Mucosa of rectum (tissue), 2 donors: ENCODE data around the gene DNM2.

Experiments
- H3K27ac ChIP-seq, 2 donors: one replicate each; pipeline ENCODE4 v1.7.0; 2013; ENCODE audit warnings: inconsistent platforms in 2 of 2, low read depth in 2 of 2, low read length in 2 of 2
- H3K27me3 ChIP-seq, 2 donors: one replicate each; pipeline ENCODE4 v1.7.0; 2013; ENCODE audit warnings: low read length in 2 of 2; ENCODE audit not compliant: control insufficient read depth in 2 of 2, insufficient read depth in 2 of 2
- H3K36me3 ChIP-seq, 2 donors: one replicate each; pipeline ENCODE4 v1.7.0; 2013; ENCODE audit warnings: low read length in 2 of 2; ENCODE audit not compliant: control insufficient read depth in 2 of 2, insufficient read depth in 2 of 2
- H3K4me1 ChIP-seq, 2 donors: one replicate each; pipeline ENCODE4 v1.7.0; 2013; ENCODE audit warnings: low read length in 2 of 2, mild to moderate bottlenecking in 1 of 2; ENCODE audit not compliant: control insufficient read depth in 2 of 2, insufficient read depth in 2 of 2
- H3K4me3 ChIP-seq, 2 donors: one replicate each; pipeline ENCODE4 v1.7.0; 2013; ENCODE audit warnings: low read length in 2 of 2
- H3K9ac ChIP-seq, 2 donors: one replicate each; pipeline ENCODE4 v1.7.0; 2013; ENCODE audit warnings: low read length in 2 of 2, low read depth in 1 of 2, mild to moderate bottlenecking in 1 of 2
- H3K9me3 ChIP-seq, 2 donors: one replicate each; pipeline ENCODE4 v1.7.0; 2013; ENCODE audit warnings: low read length in 2 of 2; ENCODE audit not compliant: control insufficient read depth in 2 of 2
- donor health status: healthy.
- donor health status: Normal muscosa, but diverticular disease.

The DNM2 gene

GRCh38 chr19:10760273-10760944 is 42.5 kb downstream of the DNM2 start:
- H3K9ac ChIP-seq, result peak overlapping the region in 1 of 2 donors; percentile 33
- no peaks in the 10 kb centered on the region for H3K27me3 ChIP-seq
- H3K27ac ChIP-seq, result peak overlapping the region; percentile 84 to 87
- no peaks in the 10 kb centered on the region for H3K9me3 ChIP-seq
- peaks cover 15 to 18% of the 10 kb centered on the region in 2 donors for H3K36me3 ChIP-seq
- H3K4me1 ChIP-seq, result peaks cover 62 to 65% of the 10 kb centered on the region in 2 donors
- no peak overlapping the region for H3K4me3 ChIP-seq

GRCh38 chr19:10761443-10762250 is 43.8 kb downstream of the DNM2 start:
- H3K27ac ChIP-seq, result peak overlapping the region; percentile 96 to 99
- no peaks in the 10 kb centered on the region for H3K9me3 ChIP-seq
- H3K36me3 ChIP-seq, result peaks cover 15 to 20% of the 10 kb centered on the region in 2 donors
- H3K4me1 ChIP-seq, result peaks cover 71 to 77% of the 10 kb centered on the region in 2 donors
- peak overlapping the region in 1 of 2 donors; percentile 13 for H3K4me3 ChIP-seq
- H3K9ac ChIP-seq, result peak overlapping the region in 1 of 2 donors; percentile 46
- H3K27me3 ChIP-seq, result no peaks in the 10 kb centered on the region

- Histone ChIP-seq H3K9ac (peak overlapping the region; percentile 56 to 87), H3K27ac (peak overlapping the region; percentile 96 to 99), H3K4me1 (peaks cover 74 to 85% of the 10 kb centered on the region in 2 donors)
These were observed 44.8 kb downstream of the DNM2 start for GRCh38 chr19:10762656-10763055.

GRCh38 chr19:10763411-10763810 is 45.5 kb downstream of the DNM2 start:
- H3K4me1 ChIP-seq, result peaks cover 75 to 85% of the 10 kb centered on the region in 2 donors
- H3K9ac ChIP-seq, result peak overlapping the region; percentile 58 to 87
- H3K4me3 ChIP-seq, result no peak overlapping the region
- peaks cover 15 to 21% of the 10 kb centered on the region in 2 donors for H3K36me3 ChIP-seq
- peak overlapping the region; percentile 96 to 99 for H3K27ac ChIP-seq
- H3K9me3 ChIP-seq, result no peaks in the 10 kb centered on the region
- H3K27me3 ChIP-seq, result no peaks in the 10 kb centered on the region

More at GRCh38 chr19:10762656-10763055, 44.8 kb downstream of the DNM2 start:
- no peaks in the 10 kb centered on the region for H3K27me3 ChIP-seq
- peaks cover 15 to 20% of the 10 kb centered on the region in 2 donors for H3K36me3 ChIP-seq
- H3K4me3 ChIP-seq, result no peak overlapping the region
- H3K9me3 ChIP-seq, result no peaks in the 10 kb centered on the region

- peaks cover 16 to 23% of the 10 kb centered on the region in 2 donors for H3K36me3 ChIP-seq
- no peaks in the 10 kb centered on the region for H3K27me3 ChIP-seq
- no peaks in the 10 kb centered on the region for H3K9me3 ChIP-seq
- peaks cover 78 to 85% of the 10 kb centered on the region in 2 donors for H3K4me1 ChIP-seq
- peak overlapping the region; percentile 96 to 99 for H3K27ac ChIP-seq
- H3K4me3 ChIP-seq, result peak overlapping the region in 1 of 2 donors; percentile 22
- H3K9ac ChIP-seq, result peak overlapping the region; percentile 58 to 87
These were observed 46.0 kb downstream of the DNM2 start for GRCh38 chr19:10763828-10764339.

GRCh38 chr19:10764340-10764894 is 46.5 kb downstream of the DNM2 start:
- Histone ChIP-seq H3K27ac (peak overlapping the region; percentile 96 to 99), H3K9ac (peak overlapping the region; percentile 63 to 87)

GRCh38 chr19:10766049-10766623 is 48.3 kb downstream of the DNM2 start:
- H3K9ac ChIP-seq, result peak overlapping the region; percentile 27 to 64
- peaks cover 13 to 29% of the 10 kb centered on the region in 2 donors for H3K36me3 ChIP-seq
- no peaks in the 10 kb centered on the region for H3K27me3 ChIP-seq
- no peaks in the 10 kb centered on the region for H3K9me3 ChIP-seq
- peaks cover 70 to 74% of the 10 kb centered on the region in 2 donors for H3K4me1 ChIP-seq
- peak overlapping the region; percentile 96 to 99 for H3K27ac ChIP-seq
- H3K4me3 ChIP-seq, result no peak overlapping the region

More at GRCh38 chr19:10764340-10764894, 46.5 kb downstream of the DNM2 start:
- H3K9me3 ChIP-seq, result no peaks in the 10 kb centered on the region
- peaks cover 77 to 85% of the 10 kb centered on the region in 2 donors for H3K4me1 ChIP-seq
- H3K4me3 ChIP-seq, result peak overlapping the region; percentile 22 to 30
- peaks cover 17 to 28% of the 10 kb centered on the region in 2 donors for H3K36me3 ChIP-seq
- no peaks in the 10 kb centered on the region for H3K27me3 ChIP-seq

GRCh38 chr19:10766671-10767201 is 48.9 kb downstream of the DNM2 start:
- H3K4me3 ChIP-seq, result no peak overlapping the region
- peak overlapping the region; percentile 27 to 64 for H3K9ac ChIP-seq

GRCh38 chr19:10767726-10768125 is 49.8 kb downstream of the DNM2 start:
- Histone ChIP-seq H3K27ac (no peak overlapping the region), H3K9ac (no peak overlapping the region), H3K4me3 (no peak overlapping the region), H3K9me3 (no peaks in the 10 kb centered on the region), H3K4me1 (peaks cover 54 to 58% of the 10 kb centered on the region in 2 donors), H3K27me3 (no peaks in the 10 kb centered on the region), H3K36me3 (peaks cover 10 to 24% of the 10 kb centered on the region in 2 donors)

More at GRCh38 chr19:10766671-10767201, 48.9 kb downstream of the DNM2 start:
- Histone ChIP-seq H3K27me3 (no peaks in the 10 kb centered on the region), H3K9me3 (no peaks in the 10 kb centered on the region), H3K36me3 (peaks cover 10 to 24% of the 10 kb centered on the region in 2 donors), H3K27ac (peak overlapping the region; percentile 96 to 99), H3K4me1 (peaks cover 64 to 68% of the 10 kb centered on the region in 2 donors)
